Amniotic epithelial cell (primary cell): ENCODE measurements around the gene CSTF2.

Source experiments
- DNase-seq: peaks from one replicate; pipeline ENCODE4 v3.0.0-alpha.2; 2010; ENCODE audit warnings: low read depth

The CSTF2 gene

DNA sequence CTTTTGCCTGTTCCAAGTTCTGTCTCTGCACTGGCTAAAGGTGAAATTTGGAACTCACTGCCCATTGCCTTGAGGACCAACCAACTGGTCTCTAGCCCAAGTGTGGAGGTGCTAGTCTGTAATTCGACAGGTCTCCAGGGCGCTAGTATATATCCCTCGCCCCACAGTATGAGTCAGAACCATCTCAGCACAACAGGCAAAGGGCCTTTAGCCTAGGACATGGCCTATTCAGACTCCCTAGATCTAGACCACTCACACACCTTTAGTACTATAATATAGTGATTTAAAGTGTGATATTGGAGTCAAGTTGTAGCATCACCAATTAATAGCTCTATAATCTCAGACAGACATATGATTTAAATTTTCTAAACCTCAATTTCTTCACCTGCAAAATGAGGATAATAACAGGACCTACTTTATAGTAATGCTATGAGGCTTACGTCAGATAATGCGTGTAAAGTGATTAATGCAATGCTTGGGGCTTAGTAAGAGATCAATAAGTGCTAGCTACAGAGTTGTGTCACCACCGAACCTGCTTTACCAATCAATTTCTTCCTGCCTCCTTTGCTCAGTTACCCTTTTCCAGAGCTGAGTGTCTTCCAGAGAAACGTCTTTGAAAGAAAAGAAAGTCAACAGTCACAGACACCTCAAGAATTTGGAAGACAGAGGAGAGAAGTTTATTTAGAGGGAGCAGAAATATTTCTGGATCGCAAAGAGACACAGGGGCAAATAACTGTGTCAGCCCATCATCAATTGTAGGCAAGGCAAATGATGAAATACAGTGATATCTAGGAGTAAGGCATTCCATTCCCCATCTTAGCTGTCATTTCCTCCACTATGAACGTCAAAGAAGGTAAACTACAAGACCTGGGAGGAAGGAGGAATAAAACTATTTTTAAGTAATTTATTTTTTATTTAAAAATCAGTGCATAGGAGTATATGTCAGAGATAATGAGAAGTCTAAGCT is 51.7 kb downstream of the CSTF2 start:
- DNase-seq, result peak; percentile 40

DNA sequence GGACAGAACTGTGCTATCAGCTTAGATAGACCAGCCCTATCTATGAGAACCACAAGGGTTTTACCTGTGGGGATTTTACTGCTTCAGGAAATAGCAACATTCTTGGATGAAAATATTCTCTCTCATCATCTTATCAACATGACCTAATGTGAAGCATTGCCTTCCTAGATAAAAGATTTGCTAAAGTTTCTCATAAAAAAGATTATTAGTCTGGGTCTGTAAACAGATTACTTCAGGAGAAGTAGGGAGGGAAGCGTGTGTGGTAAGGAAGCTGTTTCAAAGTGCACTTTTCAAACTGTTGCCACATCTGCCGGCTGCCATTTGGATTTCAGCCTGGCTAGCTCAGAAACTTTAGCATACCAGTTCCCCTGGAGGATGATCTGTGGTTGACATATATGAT is 54.1 kb downstream of the CSTF2 start, which contains the start of gene NOX1:
Gene NOX1 (minus strand): TSS at position 35 of the 400 bp plus-strand sequence. CDS start 220 bp downstream, outside the sequence.
- peak; percentile 56 for DNase-seq

DNA sequence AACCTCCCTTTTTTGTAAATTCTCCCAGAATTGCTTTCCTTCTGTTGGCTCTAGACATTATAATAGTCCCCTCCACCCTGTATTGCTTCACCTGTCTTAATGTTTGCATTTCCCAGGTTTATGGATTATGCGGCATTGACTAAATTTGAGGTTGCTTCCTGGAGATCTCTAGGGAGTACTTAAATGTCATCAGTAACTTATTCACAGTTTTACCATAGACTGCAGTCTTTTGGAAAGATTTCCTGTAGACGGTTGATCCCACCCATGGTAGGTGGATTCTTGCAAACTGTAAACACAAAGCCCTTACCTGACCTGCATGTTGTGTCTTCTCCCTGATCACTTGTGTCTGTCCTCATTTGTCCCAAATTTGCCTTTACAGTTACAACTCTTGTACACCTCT is 60.2 kb downstream of the CSTF2 start:
- no peak for DNase-seq

DNA sequence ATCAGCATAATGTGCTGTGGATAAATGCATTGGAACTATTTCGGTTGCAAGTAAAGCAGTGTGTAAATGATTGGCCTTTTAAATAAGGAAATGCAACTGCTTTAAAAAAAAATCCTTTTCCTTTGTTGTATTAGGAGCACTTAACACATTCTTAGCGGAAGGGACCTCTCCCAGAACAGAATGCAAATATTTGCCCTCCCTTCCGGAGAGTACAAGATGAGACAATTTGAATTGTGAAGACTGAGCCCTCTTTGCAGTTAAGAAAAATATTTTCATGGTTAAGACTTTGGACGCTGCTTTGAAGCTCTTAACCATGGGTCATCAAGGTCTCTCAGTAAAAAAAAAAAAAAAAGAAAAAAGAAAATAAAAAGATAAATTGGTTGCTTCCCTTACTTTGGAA is 63.5 kb downstream of the CSTF2 start:
- DNase-seq, result no peak
